ENCODE data around the gene NSMCE3.

NSMCE3 gene

DNA sequence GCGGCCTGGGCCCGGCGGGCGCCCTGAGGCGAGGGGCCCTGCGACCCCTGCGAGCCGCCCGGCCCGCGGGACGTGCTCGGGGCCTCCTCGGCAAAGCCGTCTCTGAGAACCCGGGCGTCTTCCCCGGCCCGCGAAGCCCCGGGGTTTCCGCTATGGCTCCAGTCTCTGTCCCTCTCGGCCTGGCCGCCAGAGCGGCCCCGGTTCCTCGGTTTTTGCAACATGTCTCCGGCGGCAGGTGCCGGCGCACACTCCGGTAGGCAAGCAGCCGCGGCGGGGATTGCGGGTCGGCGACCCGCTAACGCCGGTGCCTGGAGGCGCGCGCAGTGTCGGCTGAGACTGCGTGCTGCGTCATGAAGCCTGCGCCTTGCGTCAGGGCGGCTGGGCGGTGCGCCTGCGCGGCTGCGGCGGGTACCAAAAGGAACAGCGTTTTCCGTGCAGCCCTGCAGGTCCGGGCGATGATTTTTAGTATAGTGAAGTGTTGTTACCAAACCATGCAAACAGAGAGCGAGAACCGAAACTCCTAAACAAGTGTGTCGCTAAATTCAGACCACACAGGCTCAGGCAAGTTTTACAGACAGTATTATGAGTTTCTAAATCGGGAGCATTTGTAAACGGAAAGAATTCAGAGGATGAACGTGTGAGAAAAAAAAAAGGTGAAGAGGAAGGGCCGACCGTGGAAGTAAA lies at the start of gene NSMCE3:
Gene NSMCE3, minus strand, starts transcription at position 338 of the 684 bp plus-strand sequence. Its CDS starts 117 bp downstream, at position 221.
- peak; percentile 89 for DNase-seq (ENCODE audit: low spot score)

DNA sequence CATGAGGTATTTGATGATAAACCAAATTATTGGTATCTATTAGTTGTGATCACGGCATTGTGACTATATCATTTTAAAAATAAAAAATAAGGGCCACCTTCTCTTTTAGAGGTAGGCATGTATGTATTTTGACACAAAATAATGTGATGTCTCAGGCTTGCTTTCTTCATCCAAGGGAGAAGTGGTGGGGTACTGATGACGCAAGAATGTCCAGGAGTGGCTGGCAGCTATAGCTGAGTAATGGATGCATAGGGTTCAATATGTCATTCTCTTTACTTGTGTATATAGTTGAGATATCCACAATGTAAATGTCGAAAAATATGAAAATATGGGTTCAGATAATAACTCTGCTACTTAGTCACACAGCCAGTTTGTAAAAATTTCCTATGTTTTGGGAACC lies 46.8 kb upstream of the NSMCE3 start:
- DNase-seq (ENCODE audit: low spot score) = no peak

DNA sequence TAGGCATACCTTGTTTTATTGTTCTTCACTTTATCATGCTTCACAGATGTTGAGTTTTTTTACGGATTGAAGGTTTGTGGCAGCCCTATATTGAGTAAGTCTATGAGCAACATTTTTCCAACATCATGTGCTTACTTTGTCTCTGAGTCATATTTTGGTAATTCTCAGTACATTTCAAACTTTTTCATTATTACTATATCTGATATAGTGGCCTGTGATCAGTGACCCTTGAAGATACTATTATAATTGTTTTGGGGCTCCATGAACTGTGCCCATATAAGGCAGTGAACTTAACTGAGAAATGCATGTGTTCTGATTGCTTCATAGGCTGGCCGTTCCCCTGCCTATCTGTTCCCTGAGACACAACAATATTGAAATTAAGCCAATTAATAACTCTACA lies 42.8 kb upstream of the NSMCE3 start:
- DNase-seq (ENCODE audit: low spot score) = no peak

DNA sequence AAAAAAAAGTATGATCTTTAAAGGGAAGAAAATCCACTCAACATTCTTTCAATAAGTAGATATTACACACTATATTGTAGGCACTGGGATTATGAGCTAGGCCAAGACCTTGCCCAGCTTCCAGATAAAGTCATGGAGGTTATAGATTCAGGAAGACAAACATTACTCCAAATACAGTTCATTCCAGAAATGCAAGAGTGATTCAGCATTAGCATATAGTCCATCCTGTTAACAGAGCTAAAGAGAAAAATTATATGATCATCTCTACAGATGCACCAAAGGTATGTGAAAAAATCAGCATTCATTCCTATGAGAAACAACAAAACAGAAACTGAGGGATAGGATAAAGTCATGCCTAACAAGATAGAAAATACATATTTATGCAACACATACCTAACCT lies 42.1 kb upstream of the NSMCE3 start:
- no peak for DNase-seq (ENCODE audit: low spot score)

DNA sequence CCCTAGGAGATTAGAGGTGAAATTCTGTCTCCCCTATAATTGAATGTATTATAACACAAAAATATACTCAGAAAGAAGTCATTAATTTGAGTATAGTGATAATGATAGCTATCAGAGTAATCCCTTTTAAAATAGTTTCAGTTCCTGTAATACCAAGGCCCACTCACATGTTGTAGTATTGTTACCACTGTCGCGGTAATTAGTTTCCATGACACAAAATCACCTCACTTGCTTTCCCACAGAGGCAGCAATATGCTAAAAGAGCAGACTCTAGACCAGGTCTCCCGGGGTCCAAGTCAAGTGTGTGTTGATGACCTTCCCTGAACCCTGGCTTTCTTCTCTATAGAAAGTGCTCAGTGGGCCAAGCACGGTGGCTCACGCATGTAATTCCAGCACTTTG lies 39.5 kb upstream of the NSMCE3 start:
- DNase-seq (ENCODE audit: low spot score) = no peak

DNA sequence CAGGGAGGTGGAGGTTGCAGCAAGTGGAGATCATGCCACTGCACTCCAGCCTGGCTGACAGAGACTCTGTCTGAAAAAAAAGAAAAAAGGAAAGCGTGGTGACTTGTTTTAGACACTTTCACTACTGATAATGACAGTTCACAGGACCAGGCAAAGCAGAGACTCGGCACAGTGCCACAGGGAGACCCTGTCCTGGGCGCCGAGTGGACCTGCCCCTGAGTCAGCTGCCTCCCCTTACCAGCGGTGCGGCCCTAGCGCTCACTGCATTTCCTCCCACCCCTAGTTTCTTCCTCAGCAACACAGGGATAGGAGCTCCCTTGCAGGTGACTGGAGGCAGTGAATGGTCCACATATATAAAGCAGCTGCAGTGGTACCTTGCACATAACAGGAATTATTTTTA lies 38.7 kb upstream of the NSMCE3 start:
- DNase-seq (ENCODE audit: low spot score) = no peak

DNA sequence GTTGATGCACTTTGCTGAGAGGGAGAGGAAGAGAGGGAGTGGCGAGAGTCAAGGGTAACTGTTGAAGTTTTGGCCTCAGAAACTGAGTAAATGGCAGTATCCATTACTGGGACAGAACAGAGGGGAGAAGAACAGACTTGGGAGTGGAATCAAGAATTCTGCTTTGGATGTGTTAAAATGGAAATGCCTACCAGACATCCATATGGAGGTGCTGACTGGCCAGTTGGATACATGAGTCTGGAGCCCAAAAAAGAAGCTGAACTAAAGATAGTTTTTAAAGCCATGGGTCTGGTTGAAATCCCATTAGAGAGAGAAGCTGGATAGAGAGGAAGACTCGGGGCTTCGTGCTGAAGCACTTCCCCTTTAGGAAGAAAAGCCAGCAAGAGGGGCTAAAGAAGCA lies 35.9 kb upstream of the NSMCE3 start:
- no peak for DNase-seq (ENCODE audit: low spot score)

DNA sequence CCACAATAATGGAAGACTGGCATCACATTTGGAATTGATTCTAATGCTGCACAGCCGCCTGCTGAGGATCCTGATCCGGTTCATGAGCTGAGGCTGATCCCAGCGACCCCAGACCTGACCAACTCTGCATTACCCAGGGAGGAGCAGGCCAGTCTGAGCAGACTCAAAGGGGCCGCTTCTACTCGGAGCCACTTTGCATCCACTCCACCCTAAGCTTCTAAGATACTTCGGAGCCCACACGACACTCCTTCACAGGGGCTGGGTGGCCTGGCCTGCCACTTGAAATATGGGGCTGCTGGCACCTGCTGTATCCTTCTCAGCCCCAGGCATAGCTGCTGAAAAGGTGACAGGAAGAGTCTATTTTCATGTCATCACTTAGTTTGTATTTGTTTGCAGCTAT lies 33.2 kb upstream of the NSMCE3 start:
- DNase-seq (ENCODE audit: low spot score) = no peak

DNA sequence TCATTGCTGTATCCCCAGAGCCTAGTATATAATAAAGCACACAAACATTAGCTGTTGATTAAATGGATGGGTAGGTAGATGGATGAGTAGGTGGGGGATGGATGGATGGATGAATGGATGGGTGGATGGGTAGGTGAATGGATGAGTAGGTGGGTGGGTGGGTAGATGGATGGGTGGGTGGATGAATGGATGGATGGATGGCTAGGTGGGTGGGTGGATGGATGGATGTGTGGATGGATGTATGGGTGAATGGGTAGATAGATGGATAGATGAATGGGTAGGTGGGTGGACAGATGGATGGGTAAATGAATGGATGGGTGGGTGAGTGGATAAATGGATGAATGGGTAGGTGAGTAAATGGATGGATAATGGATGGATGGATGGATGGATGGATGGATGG lies 30.2 kb upstream of the NSMCE3 start:
- no peak for DNase-seq (ENCODE audit: low spot score)

DNA sequence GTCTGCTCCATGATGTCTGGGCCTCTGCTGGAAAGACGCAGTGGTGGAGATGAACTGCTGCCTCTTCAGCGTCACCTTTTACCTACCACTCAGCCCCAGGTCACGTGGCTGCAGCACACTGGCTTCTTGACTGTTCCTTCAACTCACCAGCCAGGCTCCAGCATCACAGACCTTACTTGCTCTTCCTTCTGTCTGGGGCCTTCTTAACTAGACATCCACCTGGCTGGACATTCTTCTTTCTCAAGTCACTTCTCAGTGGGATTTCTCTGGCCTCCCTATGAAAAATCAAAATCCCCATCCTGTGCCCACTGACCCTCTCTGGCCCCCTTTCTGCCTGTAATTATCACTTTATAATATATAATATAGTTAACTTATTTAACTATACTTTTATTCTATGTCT lies 29.7 kb upstream of the NSMCE3 start:
- no peak for DNase-seq (ENCODE audit: low spot score)

DNA sequence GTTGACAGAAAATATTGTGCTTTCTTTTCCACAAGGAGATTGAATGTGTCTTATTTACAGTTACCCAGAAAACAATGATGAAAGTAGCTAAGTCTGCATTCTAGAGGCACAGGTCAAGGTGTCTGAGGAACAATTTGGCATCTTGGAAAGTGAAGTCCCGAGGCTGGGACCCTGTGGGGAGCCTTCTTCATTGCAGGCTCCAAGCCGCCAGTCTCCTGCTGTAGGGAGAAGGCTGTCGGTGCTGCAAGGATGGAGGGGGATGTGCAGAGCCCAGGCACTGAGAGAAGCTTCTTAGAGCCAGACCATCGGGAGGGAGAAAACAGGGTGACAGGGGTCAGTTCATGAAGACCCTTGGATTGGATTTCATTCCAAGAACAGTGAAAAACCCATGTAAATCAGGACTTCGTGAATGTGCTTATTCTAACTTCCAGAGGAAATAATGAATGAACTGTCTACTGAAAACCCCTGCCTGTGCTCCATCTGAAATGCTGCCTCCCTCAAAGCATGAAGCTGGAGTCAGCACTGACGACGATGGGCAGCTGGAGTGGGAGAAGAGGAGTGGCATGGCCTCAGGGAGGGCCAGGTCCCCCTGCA lies 25.2 kb upstream of the NSMCE3 start:
- DNase-seq (ENCODE audit: low spot score) = no peak

DNA sequence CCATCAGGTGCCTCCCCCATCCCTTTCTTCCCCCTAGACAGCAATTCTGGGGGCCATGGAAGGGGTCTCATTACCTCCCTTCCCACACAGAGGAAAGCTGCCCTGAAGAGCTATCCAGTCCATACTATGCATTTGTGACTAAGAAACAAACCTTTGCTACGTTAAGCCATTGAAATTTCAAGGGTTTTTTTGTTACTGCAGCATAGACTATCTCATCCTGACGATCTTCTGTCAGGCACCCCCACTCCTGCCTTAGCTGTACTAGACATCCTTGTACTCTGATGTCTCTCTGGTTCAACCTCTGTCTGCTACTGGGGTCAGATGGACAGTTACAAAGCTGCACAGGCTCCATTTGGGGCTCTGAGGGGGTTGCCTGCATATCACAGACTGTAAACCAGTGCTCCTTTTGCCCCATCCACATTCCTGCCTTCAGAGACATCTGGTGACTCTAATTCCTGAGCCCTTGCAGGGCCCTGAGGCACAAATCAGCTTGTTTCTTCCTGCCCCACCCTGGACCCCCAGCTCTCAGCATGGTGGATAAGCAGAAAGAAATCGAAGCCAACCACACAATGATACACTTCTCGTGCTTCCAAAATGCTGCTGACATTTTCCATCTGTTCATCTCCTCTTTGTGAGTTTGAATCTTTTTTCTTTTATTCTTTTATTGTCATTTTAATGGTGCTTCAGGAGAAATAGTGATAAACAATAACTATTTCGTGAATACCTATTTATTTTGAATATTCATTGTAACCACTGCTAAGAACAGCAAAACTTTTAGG lies 21.6 kb upstream of the NSMCE3 start:
- DNase-seq (ENCODE audit: low spot score) = no peak

DNA sequence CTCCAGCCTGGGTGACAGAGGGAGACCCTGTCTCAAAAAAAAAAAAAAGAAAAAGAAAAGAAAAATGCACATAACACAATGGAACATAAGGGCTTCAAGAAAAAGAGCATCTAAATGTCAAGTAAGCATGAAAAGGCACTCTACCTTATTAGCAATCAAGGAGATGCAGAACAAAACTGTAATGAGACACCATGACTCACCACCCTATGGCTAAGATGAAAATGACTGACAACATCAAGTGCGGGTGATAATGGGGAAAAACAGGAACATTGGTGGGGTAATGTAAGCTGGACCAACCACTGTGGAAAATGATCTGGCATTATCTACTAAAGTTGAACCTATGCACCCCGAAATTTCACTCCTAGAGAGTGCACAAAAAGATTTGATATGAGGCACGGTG lies 19.6 kb upstream of the NSMCE3 start:
- no peak for DNase-seq (ENCODE audit: low spot score)

DNA sequence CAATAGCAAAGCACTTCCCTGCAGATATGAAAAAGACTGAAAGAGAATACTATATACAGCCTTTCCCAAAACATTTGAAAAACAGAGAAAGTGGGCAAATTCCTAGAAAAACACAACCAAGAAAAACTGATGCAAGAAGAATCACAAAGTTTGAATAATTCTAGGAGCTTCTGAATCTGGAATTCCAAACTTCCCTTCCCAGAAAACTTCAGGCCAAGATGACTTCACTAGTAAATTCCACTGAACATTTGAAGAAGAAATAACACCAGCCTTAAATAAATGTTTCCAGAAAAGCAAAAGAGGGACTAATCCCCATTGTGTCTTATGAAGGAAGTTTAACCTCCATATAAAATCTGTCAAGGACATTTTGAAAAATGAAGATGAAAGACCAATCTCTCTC lies 15.8 kb upstream of the NSMCE3 start:
- no peak for DNase-seq (ENCODE audit: low spot score)

DNA sequence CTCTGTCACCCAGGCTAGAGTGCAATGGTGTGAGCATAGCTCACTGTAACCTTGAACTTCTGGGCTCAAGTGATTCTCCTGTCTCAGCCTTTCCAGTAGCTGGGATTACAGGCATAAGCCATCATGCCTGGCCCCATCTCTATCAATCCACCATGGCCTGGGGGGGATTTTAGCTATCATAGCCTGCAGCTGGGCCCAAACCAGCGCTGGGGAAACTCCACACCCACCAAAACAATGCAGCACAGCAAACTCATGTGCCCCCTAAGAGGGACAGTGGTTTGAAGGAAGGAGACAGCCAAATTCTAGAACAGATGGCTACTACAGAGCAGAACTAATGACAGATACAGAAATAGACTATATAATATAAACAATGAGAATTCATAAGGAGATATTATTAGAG lies 13.8 kb upstream of the NSMCE3 start:
- DNase-seq (ENCODE audit: low spot score) = no peak

DNA sequence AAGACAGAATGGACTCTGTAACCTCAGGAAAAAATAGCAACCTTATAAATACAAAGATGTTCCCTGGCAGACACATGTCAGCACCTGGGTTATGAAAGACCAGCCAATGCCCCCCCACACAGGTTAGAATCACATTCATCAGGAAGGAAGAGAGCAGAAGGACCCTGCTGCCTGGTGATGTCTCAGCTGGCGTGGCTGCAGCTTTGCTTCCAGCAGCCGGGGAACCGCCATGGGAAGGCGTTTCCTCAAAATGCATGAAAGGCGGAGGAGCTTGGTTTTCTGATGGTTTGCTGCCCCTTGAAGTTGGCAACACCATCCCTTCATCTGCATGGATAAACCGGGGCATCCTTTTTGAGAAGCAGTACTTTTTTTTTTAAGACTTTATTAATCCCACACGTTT lies 10.9 kb upstream of the NSMCE3 start:
- DNase-seq (ENCODE audit: low spot score) = no peak

DNA sequence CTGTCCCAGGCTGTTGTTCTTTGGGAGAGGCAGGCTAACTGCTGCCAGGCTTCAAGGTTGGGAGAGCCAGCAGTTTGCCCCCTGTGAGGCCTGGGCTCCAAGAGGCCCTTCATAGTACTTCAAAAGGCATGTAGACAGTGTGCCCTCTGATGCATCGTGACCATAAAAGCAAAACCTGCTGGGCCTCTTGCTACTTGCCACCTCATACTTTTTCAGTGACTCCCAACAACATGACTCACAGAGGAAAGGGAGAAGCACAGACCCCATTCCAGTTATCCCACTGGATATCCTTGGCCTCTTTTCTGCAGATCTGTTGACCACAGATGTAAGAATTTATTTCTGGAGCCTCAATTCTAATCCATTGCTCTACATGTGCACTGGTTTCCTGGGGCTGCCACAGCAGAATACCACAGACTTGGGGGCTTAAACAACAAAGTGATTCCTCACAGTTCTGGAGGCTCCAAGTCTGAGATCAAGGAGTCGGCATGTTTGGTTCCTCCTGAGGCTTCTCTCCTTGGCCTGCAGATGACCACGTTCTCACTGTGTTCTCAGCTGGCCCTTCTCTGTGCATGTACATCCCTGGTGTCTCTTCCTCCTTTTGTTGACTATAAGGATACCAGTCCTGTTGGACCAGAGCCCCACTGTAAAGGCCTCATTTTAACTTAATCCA lies 8.9 kb upstream of the NSMCE3 start:
- no peak for DNase-seq (ENCODE audit: low spot score)

DNA sequence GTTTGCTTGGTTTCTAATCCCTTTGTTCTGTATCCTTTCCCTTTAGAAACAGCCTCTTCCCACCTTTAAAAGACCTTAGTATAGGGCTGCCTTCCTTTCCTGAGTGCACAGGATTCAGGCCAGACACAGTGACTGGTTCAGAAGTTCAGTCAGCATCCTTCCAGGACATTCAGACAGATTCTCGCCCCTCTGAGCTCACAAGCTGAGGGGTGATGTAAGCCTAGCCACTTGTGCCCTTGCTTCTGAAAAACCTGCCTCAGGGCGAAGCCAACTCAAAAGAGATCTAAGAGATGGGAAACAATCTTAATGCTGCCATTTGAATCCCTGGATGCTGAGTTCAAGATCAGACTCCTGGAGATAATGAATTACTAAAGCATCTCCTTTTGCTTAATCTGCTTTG lies 6.7 kb upstream of the NSMCE3 start:
- no peak for DNase-seq (ENCODE audit: low spot score)

DNA sequence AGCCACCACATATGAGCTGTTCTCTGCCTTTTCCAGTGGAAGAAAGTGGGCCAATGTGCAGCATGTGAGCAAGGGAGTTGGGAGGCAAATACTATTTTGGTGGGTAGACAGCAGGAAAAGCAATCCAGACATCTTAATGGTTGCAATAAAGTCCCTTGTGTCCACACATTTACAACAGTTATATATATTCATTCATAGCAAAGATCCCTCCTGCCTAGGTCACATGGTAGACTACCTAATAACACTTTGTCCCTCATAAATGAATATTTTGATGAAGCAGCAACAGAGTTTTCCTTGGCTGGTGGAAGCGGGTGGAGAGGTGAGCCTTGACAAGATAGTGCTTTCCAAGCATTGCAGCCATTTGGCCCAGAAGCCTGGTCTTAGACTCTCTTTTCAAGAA lies 6.2 kb upstream of the NSMCE3 start:
- DNase-seq (ENCODE audit: low spot score) = no peak

DNA sequence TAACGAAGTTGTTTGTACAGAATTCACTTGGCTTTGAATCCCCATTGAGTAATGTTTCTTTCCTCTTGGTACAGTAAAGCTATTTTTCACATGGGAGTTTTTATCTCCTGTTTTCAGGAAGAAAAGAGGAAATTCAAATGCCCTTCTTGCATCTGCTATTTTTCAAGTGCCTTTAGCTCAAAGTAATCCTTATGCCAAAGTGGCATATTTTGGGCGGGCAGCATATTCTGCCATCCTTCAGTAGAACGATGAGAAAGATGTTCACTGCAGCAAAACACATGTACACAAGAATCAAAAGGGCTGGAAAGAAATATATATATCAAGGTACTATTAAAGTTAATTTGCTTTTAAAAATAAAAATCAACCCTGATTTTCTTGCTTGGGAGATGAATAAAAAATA lies 5.3 kb upstream of the NSMCE3 start:
- DNase-seq (ENCODE audit: low spot score) = no peak

DNA sequence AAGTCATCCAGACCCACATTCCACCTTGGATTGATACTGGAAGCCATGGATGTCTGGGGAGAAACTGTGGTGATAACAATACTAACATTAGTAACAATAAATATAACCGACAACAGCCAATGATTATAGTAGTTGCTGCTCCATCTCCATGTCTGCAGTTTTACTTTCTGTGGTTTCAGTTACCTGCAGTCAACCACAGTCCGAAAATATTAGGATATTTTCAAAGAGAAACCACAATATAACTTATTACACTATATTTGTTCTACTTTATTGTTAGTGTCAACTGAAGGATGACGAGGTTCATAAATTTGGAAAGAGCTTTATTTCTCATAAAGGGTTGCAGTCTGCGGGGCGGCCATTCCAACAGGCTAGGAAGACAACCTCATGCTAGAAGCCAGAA lies 2.6 kb upstream of the NSMCE3 start:
- no peak for DNase-seq (ENCODE audit: low spot score)

DNA sequence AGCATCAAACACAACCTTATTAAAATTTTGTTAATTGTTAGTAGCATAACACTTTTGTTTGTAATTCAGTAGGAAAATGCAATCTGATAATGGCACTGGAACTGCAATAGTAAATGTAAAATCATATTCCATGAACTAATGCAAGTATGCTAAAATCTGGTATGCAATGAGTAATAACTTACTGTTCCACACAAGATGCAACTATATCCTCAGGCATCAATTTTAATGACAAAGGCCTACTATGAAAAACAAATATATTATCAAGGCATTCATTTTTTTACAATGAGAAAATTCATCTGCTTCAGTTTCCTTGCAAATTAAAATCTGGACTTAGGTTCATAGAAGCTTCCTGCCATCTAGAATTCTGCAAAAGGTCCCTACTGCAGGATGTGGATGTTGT lies 1.4 kb upstream of the NSMCE3 start:
- DNase-seq (ENCODE audit: low spot score) = no peak
